K562 (cell line): ENCODE results near the gene ENTPD3.

ENCODE experiments used
- CREB1 ChIP-seq, 2 experiments: sonication (generic) in 1 of 2; formaldehyde crosslinking in 1 of 2; IDR thresholded peaks; 2 replicates each; pipeline versions ENCODE4 v1.6.1 to v1.8.0; 2012 to 2022; ENCODE audit warnings: inconsistent platforms in 1 of 2, mild to moderate bottlenecking in 1 of 2, missing genetic modification reagents in 1 of 2, moderate library complexity in 1 of 2
- CTCF ChIP-seq, 3 experiments: IDR thresholded peaks in 2 of 3; conservative IDR thresholded peaks in 1 of 3; 2 replicates each; pipeline ENCODE4 v1.5.1; 2011 to 2012; ENCODE audit warnings: low read length in 3 of 3, mild to moderate bottlenecking in 3 of 3, control low read depth in 2 of 3, improper control_type of control experiment in 1 of 3, inconsistent platforms in 1 of 3, low read depth in 1 of 3, mixed read lengths in 1 of 3, moderate library complexity in 1 of 3; ENCODE audit not compliant: insufficient read depth in 2 of 3
- E2F4 ChIP-seq: sonication (generic); formaldehyde crosslinking; IDR thresholded peaks from 2 replicates; pipeline ENCODE4 v1.8.0; 2022; ENCODE audit warnings: mild to moderate bottlenecking, low read depth, missing genetic modification reagents
- EGR1 ChIP-seq: fragments of 450-650 bp; conservative IDR thresholded peaks from 2 replicates; pipeline ENCODE4 v1.6.1; 2017; ENCODE audit warnings: mild to moderate bottlenecking
- FOXM1 ChIP-seq, 2 experiments: fragments of 450-650 bp in 1 of 2; sonication (generic) in 1 of 2; formaldehyde crosslinking in 1 of 2; IDR thresholded peaks; 2 replicates each; pipeline versions ENCODE4 v1.6.1 to v1.9.0; 2017 to 2022; ENCODE audit warnings: low read depth in 2 of 2, mild to moderate bottlenecking in 2 of 2, missing genetic modification reagents in 1 of 2, moderate library complexity in 1 of 2
- RBBP5 ChIP-seq: fragments of 200-600 bp; sonication (generic); IDR thresholded peaks from 2 replicates; pipeline ENCODE4 v1.6.1; 2012; ENCODE audit warnings: borderline replicate concordance, mild to moderate bottlenecking, low read length, control low read depth, inconsistent platforms; ENCODE audit not compliant: insufficient read depth, poor library complexity, severe bottlenecking
- SRSF1 ChIP-seq: fragments of 200-400 bp; formaldehyde crosslinking; IDR thresholded peaks from 2 replicates; pipeline ENCODE4 v1.6.1; 2017; ENCODE audit warnings: mild to moderate bottlenecking, low read depth, low read length, moderate library complexity
- STAT6 ChIP-seq: sonication (generic); formaldehyde crosslinking; IDR thresholded peaks from 2 replicates; pipeline ENCODE4 v1.8.1; 2023; ENCODE audit warnings: mild to moderate bottlenecking, missing genetic modification reagents
- ZNF24 ChIP-seq: fragments of 450-650 bp; IDR thresholded peaks from 2 replicates; pipeline ENCODE4 v1.6.1; 2016
- ZNF444 ChIP-seq: fragments of 250-450 bp; sonication (Bioruptor Pico); IDR thresholded peaks from 2 replicates; pipeline ENCODE4 v1.4.0; 2020; ENCODE audit warnings: mild to moderate bottlenecking, moderate library complexity
- ZNF644 ChIP-seq: fragments of 200-800 bp; sonication (Bioruptor generic); IDR thresholded peaks from 2 replicates; pipeline ENCODE4 v1.6.1; 2016; ENCODE audit warnings: low read depth, missing genetic modification characterization, missing compliant biosample characterization
- ZSCAN29 ChIP-seq: fragments of 450-650 bp; IDR thresholded peaks from 2 replicates; pipeline ENCODE4 v1.6.1; 2017

- TF ChIP-seq ZSCAN29 (no peak), STAT6 (CRISPR knock-in tag) (no peak), CREB1 (IDR thresholded peaks at IDR 0.05) (peak; percentile 65; the same call in 1 of the 2 replicates), CREB1 (CRISPR knock-in tag; IDR thresholded peaks at IDR 0.05) (peak; percentile 83), ZNF444 (CRISPR knock-in tag) (no peak), ZNF24 (peak; percentile 59; the same call in 1 of the 2 replicates), SRSF1 (no peak; the same call in 1 of the 2 replicates), ZNF644 (no peak; the same call in 1 of the 2 replicates), FOXM1 (IDR thresholded peaks at IDR 0.05; ENCODE audit: low read depth) (no peak), FOXM1 (CRISPR knock-in tag; IDR thresholded peaks at IDR 0.05; ENCODE audit: low read depth) (peak; percentile 61; the same call in 1 of the 2 replicates), EGR1 (peak; percentile 92), CTCF (IDR thresholded peaks at IDR 0.05 in 2 of 3, conservative IDR thresholded peaks at IDR 0.05 in 1 of 3; ENCODE audit: insufficient read depth in 2 of 3, low read depth in 1 of 3, low read length in 3 of 3) (no peak), E2F4 (CRISPR knock-in tag) (peak; percentile 74; the same call in 1 of the 2 replicates), RBBP5 (peak; percentile 94)
Measured at GRCh38 chr3:40456940-40457823, 70.2 kb downstream of the ENTPD3 start, which contains the start of gene RPL14.
